ENCODE results near the gene ZNF800.

ZNF800 gene

DNA sequence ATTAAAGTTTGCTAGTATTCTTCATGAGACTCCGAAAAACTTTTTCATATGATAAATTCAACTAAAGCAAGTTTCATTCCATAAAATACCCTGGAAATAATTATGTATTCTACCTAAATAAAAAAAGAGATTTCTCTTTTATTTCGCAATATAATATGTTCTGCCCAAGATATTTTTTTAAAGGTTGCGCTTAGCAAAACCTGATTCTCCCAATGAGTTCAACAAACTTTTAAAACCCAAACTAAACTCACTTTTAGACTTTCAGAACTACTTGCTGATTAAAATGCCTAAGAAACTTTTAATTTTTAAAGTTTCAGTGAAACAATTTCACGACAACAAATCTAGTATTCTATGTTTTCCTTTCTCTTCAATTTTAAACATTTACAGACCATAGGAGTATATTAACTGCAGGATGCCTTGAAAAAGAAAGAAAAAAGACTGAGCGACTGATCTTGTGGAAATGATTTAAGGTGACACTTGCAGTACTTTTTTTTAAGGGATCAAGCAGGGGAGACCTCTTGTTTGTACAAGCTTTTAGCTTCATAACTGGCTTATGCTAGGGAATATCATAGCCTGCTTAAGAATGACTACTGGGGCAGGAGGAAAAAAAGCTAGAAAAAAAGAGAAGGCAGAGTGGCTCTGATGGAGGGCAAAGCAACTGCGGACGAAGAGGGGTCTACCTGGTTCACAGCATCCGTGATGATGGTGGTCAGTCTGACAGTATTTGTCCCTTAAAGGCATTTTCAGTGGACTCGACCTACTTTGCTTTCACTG, 1.5 kb downstream of the ZNF800 start:
- DNase-seq: no peak

DNA sequence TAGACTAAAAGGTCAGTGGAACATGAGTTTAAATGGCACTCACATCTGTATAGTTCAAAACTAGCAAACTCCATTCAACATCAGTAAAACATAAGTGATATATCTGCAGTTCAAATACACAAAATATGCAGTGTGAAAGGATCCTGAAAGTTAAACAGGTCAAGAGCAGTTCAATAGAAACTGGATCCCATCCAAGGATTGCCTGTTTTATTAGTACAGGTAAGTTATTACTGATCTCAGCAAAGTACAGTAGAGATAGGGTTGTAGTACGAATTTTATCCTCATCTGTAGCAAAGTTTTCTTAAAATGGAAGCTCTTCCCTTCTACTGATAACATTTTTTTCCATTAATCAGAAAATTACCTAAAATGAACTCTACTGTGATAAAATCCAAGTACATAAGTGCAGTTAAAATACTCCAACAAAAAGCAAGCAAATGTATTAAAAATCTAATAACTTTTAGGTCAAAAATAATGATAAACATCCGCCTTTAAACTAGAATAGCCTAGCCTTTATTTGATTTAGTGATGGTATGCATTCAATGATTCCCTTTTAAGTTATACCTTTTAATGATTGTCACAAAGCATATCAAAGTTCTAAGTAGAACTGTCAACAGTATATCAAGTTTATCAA, 2.2 kb downstream of the ZNF800 start:
- DNase-seq: no peak

DNA sequence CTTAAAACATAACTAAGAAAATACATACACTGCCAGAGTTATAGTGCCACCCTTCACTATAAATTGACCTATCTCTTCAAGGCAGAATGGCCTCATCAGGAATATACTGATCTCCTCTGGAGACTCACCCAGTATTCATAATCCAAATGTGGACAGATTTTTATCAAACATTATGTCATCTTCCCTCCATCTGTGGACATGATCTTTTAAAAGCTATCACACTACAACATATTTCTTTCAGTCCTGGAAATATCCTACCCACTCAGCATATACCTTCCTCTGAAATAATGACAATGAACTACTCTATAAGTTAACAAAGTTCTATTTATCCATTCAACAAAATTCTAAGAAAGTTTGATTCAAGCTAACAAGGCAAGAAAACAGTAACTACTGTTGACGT, 3.2 kb downstream of the ZNF800 start:
- no peak for DNase-seq

DNA sequence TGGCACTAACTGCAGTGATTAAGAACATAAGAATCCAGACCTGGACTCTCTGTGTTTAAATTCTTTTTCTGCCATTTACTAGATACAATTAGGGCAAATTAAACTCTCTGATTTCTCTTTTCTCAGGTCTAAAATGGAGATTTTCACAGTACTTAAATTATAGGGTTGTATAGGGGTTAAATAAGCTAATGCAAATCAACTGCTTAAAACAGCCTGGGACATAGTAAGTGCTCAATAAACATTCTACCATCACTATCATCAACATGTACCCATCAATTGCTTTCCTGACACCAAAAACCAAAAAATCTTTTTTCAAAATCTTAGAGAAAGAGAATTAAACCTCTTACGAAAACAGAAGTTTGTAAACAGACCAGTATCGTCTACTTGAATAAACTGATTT, 4.5 kb downstream of the ZNF800 start:
- no peak for DNase-seq

DNA sequence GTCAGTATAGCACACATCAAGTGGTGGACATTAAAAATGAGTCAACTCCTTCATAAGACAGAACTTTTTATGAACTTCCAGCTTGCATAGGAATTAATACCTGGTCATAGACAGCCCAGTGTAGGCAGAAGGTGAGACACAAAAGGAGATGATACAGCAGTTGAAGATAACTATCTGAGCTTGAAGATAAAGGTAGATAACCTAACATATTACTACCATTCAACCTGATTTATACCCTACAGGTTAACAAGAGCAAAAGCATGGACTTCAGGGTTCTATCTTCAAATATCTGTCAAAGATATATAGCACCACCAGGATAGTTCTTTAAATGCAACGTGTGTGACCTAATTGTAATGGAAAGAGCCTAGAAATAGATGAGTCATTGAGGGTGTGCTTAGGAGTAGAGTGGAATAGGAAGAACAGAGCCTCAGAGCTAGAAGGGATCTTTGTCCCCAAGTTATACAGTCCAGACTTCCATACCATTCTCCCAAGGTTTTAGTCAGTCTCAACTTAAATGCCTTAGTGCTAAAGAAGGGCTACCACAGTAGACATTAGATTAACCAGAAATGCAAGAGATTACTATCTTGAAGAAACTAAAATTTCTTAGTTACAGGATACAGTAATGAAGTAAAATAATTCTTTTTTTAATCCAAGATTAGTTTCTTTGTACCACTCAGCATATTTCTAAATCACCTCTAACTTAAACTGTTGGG, 9.2 kb downstream of the ZNF800 start:
- DNase-seq: no peak

DNA sequence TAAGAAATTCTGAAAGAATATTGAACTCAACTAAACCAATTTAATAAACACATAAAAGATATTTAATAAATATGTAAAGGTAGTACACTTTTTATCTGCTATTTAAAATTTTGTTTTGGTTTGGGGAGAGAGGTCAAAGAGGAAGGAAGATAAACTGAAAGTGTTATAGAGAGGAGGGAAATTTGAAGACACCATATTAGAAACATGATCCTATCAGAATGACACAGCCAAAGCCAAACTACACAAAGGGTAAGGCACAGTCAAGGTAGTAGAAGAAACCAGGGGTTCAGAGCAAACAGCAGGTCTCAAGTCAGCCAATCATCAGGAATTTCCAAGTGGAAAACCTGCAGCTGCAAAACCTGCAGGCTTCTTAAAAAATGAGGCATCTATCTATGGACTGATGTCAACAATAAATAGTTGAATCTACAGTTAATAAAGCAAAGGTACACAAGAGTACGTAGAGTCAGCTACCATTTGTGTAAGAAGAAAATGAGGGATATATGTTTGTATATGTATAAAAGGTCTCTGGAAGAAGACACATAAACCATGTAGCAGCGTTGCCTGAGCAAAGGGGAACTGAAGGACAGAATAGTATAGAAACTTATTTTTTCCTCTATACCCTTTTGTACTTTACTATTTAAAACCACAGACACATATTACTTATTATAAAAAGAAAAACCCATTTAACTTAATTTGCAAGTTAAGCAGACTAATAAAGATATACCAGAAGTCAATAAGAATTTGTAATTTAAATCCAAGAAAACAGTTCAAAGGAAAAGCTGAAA, 10.0 kb downstream of the ZNF800 start:
- DNase-seq: no peak

DNA sequence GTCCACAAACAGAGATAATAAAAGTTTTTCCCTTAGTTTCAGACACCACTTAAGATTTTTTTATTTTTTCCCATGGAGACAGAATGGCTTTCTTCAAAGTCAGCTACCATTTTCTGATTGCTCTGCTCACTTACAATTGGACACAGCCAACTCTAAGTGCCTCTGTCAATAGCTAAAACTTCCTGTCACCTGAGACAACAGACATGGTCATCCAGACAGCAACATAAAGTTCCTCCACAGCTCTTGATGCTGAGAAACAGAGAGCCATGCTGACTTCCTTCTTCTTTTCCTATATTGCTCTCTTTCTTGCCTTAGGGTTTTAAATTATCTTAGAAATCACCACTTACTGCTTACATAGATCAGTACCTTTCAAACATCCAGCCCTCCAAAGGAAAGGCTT, 12.0 kb downstream of the ZNF800 start:
- DNase-seq: no peak

DNA sequence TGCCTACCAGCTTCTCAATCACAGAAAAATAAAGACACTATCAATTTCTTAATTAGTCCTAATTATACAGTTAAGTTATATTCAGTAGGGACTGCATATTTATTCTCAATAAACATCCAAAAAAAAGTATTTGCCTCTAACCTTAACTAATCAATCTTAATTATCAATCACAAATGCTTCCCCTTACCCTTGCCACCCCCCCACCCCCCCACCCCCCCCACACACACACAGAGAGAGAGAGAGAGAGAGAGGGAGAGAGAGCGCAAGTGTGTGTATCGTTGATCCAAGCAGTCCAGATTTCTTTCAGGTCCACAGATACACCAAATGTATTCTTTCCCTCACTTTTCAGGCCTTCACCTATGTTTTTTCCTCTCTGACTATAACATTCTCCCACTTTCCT, 12.9 kb downstream of the ZNF800 start:
- DNase-seq: no peak

DNA sequence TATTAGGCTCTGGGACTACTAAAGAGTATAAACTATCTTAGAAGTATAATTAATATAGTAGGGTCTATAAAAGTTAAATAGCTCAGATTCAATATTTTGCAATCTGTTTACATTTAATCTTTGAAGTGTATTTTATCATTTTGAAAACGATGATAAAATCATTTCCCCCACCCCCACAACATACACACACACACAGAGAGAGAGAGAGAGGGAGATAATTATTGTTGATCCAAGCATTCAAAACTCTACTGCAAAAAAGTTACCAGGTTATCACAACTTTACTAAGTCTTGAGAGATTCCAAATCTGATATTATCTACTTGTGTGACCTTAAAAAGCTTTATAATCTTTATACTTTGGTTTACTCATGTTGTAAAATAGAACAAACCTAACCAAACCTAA, 14.0 kb downstream of the ZNF800 start:
- no peak for DNase-seq

DNA sequence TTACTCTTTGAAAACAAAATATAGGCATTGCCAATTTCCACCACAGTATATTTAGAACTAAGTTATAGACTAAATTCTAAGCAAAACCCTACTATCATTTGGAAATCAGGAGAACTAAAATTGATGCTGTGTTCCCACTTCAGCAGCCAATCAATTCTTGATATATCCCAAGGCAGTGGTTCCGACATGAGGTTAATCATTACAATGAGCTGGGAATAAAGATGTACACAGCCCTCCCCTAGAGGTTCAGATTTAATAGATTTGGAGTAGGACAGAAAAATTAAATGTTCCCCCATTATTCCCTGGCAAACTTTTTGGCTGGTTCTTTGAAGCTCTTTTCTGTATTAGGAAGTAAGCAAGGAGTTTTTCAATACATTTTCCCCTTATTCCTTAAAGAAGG, 15.1 kb downstream of the ZNF800 start:
- DNase-seq: no peak

DNA sequence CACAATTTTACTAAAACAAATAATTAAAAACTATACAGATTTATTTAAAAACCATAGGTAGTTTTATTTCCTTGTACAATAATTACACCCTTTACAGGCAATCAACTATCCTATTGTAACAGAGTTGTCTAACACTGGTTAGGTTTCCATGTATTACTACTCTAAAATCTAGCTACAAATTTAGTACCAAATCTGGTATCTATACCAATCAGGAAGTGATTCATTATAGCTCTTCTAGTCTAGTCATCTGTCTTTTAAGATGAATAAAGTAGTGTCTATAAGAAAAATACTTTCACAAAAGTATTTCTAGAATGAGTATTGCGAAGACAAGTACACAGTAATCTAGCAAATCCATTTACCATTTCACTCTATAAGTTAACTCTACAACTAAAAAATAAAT, 16.9 kb downstream of the ZNF800 start:
- DNase-seq: no peak

DNA sequence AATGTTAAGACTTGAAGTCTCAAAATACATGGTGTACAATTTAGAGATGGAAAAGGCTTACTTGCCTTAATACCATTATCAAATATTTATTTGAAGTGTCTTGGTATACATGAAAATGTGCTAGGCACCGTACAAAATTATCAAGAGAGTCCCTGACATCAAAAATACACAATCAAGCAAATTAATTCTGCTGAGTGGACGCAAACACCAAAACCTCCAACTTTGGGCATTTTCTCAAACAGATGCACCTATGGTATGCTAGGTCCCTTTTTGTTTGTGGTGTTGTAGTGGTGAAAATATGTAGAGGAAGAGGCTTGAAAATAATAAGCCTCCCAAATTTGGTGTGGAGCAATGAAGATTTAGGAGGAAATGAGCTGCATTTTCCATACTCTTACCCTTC, 24.8 kb downstream of the ZNF800 start:
- DNase-seq: no peak

DNA sequence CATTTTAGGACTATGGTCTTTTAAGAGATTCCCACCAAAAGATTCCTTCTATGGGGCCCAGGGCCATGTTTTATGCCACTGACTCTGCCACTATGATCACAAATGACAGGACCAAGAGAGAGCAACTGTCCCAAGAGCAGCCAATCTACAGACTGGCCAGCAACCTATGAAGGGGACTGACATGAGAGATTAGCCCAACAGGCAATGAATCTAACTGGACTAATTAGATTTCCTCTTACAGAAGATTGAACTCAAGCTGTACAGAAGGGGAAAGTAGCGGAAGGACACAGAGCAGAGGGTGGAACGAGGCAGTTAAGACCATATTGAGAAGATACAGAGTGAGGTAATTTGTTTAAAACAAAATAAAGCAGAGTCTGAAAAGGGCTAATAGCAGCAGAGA, 25.8 kb downstream of the ZNF800 start:
- no peak for DNase-seq

DNA sequence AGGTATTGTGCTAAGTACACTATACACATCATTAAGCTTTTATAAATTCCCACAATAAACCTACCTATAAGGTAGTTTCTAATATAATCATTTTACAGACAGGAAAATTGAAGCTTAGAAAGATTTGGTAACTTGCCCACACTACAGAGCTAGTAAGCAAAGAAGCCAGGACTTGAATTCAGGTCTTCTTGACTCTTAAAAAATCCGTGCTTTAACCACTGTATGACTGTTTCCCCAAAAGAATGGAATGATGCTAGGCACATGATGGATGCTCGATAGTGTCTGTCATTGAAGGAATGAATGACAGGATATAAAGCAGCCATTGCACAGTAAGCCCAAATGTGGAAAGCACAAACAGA, 26.6 kb downstream of the ZNF800 start:
- no peak for DNase-seq

DNA sequence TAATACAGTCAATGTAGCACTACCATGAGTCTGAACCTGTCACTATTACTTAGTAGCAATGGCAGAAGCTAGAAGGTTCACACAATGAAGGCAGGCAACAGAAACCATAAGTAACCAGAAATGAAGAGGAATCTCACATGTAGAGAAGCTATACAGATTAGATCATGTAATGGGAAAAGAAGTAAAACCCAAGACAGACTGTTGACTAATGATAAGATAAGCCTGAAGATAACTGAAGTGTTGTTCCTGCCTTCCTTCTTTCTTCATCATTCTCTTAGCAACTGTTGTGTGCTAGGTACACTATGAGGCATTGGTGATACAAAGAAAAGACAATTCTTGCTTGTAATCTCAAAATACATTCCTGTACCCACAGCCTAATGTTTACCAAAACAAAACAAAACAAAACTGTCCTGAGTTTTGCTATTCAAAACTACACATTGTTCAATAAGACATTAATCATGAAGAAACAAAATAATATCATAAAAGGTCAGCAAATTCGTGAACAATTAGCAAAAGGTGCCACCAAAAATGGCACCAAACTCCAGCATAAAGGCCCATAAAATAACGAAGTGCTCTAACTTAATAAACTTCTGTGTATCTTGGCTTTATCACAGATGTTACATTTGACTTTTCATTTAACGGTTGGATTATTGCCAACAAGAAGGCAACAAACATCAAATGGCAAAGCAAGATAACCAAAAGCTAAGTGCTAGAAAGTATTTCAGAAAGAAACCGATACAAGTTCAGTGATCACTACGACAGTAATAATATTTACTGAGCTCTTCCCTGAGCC, 27.1 kb downstream of the ZNF800 start:
- no peak for DNase-seq

DNA sequence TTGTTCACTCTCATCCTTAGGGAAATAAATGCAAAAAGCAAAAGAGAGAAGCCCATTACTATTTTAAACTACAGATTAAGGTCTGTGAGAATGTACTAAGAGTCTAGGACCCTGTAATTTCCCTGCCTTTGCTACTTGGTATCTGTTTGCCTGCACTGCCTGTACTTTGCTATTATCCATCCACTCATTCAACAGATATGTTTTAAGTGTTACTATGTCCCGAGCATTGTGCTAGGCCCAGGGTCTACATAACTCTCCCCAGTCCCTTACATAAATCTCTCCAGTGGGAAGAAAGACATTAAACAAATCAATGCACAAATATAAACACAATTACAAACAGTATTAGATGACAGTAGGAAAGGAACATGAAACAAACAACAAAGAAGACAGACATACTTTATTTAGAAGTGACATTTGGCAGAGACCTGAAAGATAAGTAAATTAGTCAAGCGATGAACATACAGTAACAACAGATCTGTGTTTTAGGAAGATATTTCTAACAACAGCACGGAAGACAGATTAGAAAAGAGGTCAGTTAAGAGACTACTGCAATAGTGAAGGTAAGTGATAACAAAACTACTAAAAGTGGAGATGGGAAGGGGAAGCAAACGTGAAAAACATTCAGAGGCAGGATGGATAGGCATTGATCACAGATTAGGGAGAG, 30.0 kb downstream of the ZNF800 start:
- DNase-seq: no peak

DNA sequence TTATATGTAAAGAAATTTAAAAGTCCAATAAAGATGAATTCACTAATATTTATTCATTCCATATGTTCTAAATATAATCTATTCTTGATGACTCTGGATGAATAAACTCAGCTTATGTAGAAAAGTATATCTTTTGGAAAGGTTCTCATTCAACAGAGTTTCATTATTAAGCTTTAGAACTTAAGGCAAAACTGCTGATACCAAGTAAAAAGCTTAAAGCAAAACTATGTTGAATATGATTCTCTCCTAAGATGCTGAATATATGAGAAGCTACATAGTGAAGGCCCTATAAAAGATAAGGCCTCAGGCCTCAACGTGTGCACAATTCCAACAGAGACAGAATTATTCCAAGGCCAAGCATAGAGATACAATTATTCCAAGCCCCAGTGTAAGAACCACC, 30.8 kb downstream of the ZNF800 start:
- DNase-seq: no peak

DNA sequence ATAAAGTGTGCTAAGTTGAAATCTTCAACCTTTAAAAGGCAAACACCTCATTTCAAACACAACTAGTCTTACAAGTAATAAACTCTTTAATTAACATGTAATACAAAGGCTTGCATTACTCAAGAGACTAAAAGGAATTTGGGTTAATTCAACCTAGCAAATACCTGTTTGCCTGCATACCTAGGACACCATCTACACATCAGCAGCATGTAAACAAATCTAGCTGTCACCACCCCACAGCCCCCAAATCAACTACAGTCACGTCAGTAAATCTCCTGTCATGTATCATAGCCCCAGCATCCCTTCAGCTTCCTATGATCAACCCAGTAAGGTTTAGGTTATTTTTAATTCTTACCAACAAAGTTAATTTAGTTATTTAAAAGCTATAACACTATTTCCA, 33.5 kb downstream of the ZNF800 start:
- DNase-seq: no peak

DNA sequence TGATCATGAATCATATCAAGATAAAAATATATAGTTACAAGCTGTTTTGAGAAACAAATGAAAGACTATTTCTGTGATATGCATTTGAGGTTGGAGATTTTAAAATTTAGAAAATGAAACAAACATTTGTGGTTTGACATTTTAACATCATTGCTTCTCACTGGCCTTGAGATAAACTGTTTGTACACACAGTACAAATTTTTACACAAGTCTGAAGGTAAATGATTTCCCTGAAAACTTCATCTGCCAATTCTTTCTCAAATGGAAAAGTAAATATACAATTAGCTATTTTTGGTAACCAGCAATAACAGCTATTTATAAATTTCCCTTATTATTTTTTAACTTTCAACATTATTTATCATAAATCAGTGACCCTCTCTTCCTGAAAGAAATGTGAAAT, 38.6 kb downstream of the ZNF800 start:
- DNase-seq: no peak

DNA sequence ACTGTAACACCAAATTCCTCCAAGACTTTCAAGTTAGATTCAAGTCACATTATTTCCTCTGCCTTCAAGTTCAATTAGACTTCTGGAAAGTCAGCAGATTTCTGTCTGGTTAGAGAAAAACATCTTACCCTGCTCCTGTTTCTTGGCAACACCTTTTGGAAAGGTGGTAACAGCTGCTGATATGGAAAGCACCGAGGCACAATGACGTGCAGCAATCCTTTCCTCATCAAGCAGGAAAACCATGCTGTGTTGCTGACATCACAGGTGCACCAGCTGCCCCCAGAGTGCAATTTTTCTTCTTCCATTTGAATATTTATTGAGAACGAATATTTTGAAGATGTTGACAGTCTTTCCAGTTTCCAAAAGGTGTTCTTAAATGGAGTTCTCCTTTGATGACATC, 41.9 kb downstream of the ZNF800 start:
- no peak for DNase-seq

DNA sequence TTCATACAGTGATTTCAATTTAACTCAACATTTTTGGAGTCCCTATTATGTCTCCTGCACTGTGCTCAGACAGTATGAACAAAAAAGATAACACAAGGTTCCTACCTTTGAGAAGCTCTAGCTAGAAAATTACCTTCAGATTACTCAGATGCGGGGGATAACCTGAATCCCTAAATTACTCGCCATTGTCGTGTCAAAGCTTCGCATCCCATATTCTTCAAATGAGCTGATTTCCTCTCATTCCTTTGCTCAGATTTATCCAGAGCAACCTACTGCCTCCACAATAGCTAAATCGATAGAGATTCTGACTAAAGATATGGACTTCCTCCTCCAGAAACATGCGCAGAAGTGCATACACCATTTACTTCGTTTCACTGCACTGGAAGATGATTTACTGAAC, 42.6 kb downstream of the ZNF800 start:
- DNase-seq: no peak

DNA sequence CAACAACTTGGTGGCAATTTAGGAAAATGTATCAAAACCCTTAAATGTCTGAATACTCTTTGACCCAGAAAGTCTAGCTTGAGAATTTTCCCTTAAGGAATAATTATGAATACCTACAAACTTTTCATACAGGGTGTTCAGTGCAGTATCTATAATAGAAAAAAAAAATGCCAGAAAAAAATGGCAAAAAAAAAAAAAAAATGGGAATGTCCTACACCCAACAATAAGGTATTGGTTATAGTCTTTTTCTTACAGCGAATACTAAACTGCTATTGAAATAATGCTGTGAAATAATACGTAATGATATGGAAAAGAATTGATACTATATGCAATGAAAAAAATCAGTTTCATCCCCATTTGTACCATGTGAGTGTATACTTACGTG, 44.3 kb downstream of the ZNF800 start:
- no peak for DNase-seq
